ENCODE measurements around the gene NRN1L.
"Not testable (repeated sequence)": the region's sequence is repeated elsewhere in the genome, so short reads cannot be mapped to it uniquely, and the experiment has no call there.

NRN1L gene

GRCh38 chr16:67861877-67862276 is 22.8 kb upstream of the NRN1L start:
- DNase-seq: no peak

- no peak for DNase-seq
These were observed 21.8 kb upstream of the NRN1L start for GRCh38 chr16:67862623-67863583.

GRCh38 chr16:67864044-67864443 is 20.6 kb upstream of the NRN1L start:
- DNase-seq: not testable (repeated sequence)

GRCh38 chr16:67864594-67864993 is 20.1 kb upstream of the NRN1L start:
- no peak for DNase-seq

GRCh38 chr16:67865318-67865717 is 19.4 kb upstream of the NRN1L start:
- DNase-seq: no peak

- DNase-seq: no peak
These were observed 16.4 kb upstream of the NRN1L start for GRCh38 chr16:67868290-67868689.

- DNase-seq: no peak
These were observed 15.0 kb upstream of the NRN1L start for GRCh38 chr16:67869653-67870052.

GRCh38 chr16:67871256-67871655 is 13.4 kb upstream of the NRN1L start:
- no peak for DNase-seq

- no peak for DNase-seq
These were observed 12.5 kb upstream of the NRN1L start for GRCh38 chr16:67872131-67872630.

- DNase-seq: peak; percentile 87
These were observed 11.9 kb upstream of the NRN1L start, which contains the start of gene EDC4 for GRCh38 chr16:67872631-67873434. Gene EDC4, plus strand, starts transcription at chr16:67873052. Its CDS starts 210 bp downstream, at chr16:67873262.

- no peak for DNase-seq
These were observed 11.0 kb upstream of the NRN1L start for GRCh38 chr16:67873435-67874370.

GRCh38 chr16:67874372-67874771 is 10.3 kb upstream of the NRN1L start:
- DNase-seq: no peak

GRCh38 chr16:67877064-67877463 is 7.6 kb upstream of the NRN1L start:
- DNase-seq: no peak

- no peak for DNase-seq
These were observed 6.5 kb upstream of the NRN1L start for GRCh38 chr16:67878232-67878631.

GRCh38 chr16:67878846-67879245 is 5.8 kb upstream of the NRN1L start:
- no peak for DNase-seq

GRCh38 chr16:67879462-67879861 is 5.2 kb upstream of the NRN1L start:
- no peak for DNase-seq

- DNase-seq: no peak
These were observed 4.7 kb upstream of the NRN1L start for GRCh38 chr16:67879936-67880335.

GRCh38 chr16:67880584-67880983 is 4.1 kb upstream of the NRN1L start:
- no peak for DNase-seq

- no peak for DNase-seq
These were observed 3.0 kb upstream of the NRN1L start for GRCh38 chr16:67881621-67882161.

GRCh38 chr16:67882374-67883145 is 2.1 kb upstream of the NRN1L start:
- no peak for DNase-seq

Data from activated naive CD4-positive, alpha-beta T cell treated with anti-CD3 and anti-CD28 coated beads, Interleukin-2, amount 50 U/mL, for 16 hours (primary cell).